ENCODE data around the gene PPM1K. TPM values are rescaled to one million over a fixed set of nuclear protein-coding genes. Genes with fewer than 3 reads are reported as not detected.
A peak's percentile ranks its signal among the peaks of the same experiment; 100 is the strongest.

The PPM1K gene
- total and polyA plus RNA-seq, 9 of the 15 experiments (the other 6 are each of a cell fraction or from before 2014, with no cell fraction given): 8.2 to 18.0 (median 10.5) TPM

- TF ChIP-seq REST (IDR thresholded peaks at IDR 0.05; ENCODE audit: borderline replicate concordance) (no peak), REST (CRISPR knock-in tag; IDR thresholded peaks at IDR 0.05; ENCODE audit: low read depth) (no peak), CCNT2 (IDR thresholded peaks at IDR 0.05; ENCODE audit: borderline replicate concordance, extremely low read depth, insufficient read length, low read depth, low read length) (no peak), FIP1L1 (IDR thresholded peaks at IDR 0.05; ENCODE audit: low read depth, low read length, poor library complexity, severe bottlenecking) (no peak), ZKSCAN8 (CRISPR knock-in tag; IDR thresholded peaks at IDR 0.05) (no peak), ZNF586 (CRISPR knock-in tag; conservative IDR thresholded peaks at IDR 0.05) (no peak), ZNF280A (IDR thresholded peaks at IDR 0.05; ENCODE audit: low read depth, partially characterized antibody) (no peak), HDAC3 (IDR thresholded peaks at IDR 0.05; ENCODE audit: borderline replicate concordance, partially characterized antibody) (no peak), POLR2G (IDR thresholded peaks at IDR 0.05; ENCODE audit: low read depth, low read length) (peak; percentile 82), GABPB2 (CRISPR knock-in tag; conservative IDR thresholded peaks at IDR 0.05) (no peak), ILF3 (IDR thresholded peaks at IDR 0.05; ENCODE audit: borderline replicate concordance) (no peak), KDM5B (IDR thresholded peaks at IDR 0.05; ENCODE audit: insufficient replicate concordance, low read depth, low read length) (peak; percentile 39), CLOCK (CRISPR knock-in tag; IDR thresholded peaks at IDR 0.05; ENCODE audit: borderline replicate concordance) (no peak), GTF2E2 (tag; IDR thresholded peaks at IDR 0.05) (no peak)
Observed at GRCh38 chr4:88283661-88284438, 511 bp downstream of the PPM1K start (continued).
